ENCODE measurements around the gene TDP2.
"Not testable (repeated sequence)": the region's sequence is repeated elsewhere in the genome, so short reads cannot be mapped to it uniquely, and the experiment has no call there.

TDP2 gene

GRCh38 chr6:24678792-24679352 is 12.2 kb upstream of the TDP2 start:
- DNase-seq (ENCODE audit: low read depth) = not testable (repeated sequence)

- DNase-seq (ENCODE audit: low read depth) = no peak
Observed at GRCh38 chr6:24673625-24674024, 6.9 kb upstream of the TDP2 start.

GRCh38 chr6:24672620-24673182 is 6.0 kb upstream of the TDP2 start:
- DNase-seq (ENCODE audit: low read depth) = no peak

GRCh38 chr6:24671077-24671476 is 4.4 kb upstream of the TDP2 start:
- not testable (repeated sequence) for DNase-seq (ENCODE audit: low read depth)

- DNase-seq (ENCODE audit: low read depth) = not testable (repeated sequence)
Observed at GRCh38 chr6:24670492-24670891, 3.8 kb upstream of the TDP2 start.

GRCh38 chr6:24668997-24669361 is 2.3 kb upstream of the TDP2 start:
- DNase-seq (ENCODE audit: low read depth) = no peak

- not testable (repeated sequence) for DNase-seq (ENCODE audit: low read depth)
Observed at GRCh38 chr6:24668066-24668996, 1.6 kb upstream of the TDP2 start.

GRCh38 chr6:24667378-24667803 is 692 bp upstream of the TDP2 start:
- DNase-seq (ENCODE audit: low read depth) = no peak

- peak; percentile 28 for DNase-seq (ENCODE audit: low read depth)
Observed at GRCh38 chr6:24666097-24666640, 530 bp downstream of the TDP2 start.

- DNase-seq (ENCODE audit: low read depth) = no peak
Observed at GRCh38 chr6:24664046-24664987, 2.4 kb downstream of the TDP2 start.

- no peak for DNase-seq (ENCODE audit: low read depth)
Observed at GRCh38 chr6:24663189-24663588, 3.5 kb downstream of the TDP2 start.

- no peak for DNase-seq (ENCODE audit: low read depth)
Observed at GRCh38 chr6:24662236-24662635, 4.5 kb downstream of the TDP2 start.

GRCh38 chr6:24661759-24662158 is 4.9 kb downstream of the TDP2 start:
- not testable (repeated sequence) for DNase-seq (ENCODE audit: low read depth)

GRCh38 chr6:24660105-24660504 is 6.6 kb downstream of the TDP2 start:
- DNase-seq (ENCODE audit: low read depth) = no peak

- no peak for DNase-seq (ENCODE audit: low read depth)
Observed at GRCh38 chr6:24659561-24659960, 7.1 kb downstream of the TDP2 start.

GRCh38 chr6:24658573-24659560 is 7.8 kb downstream of the TDP2 start:
- DNase-seq (ENCODE audit: low read depth) = no peak

GRCh38 chr6:24655215-24655614 is 11.5 kb downstream of the TDP2 start:
- DNase-seq (ENCODE audit: low read depth) = no peak

GRCh38 chr6:24650365-24650764 is 16.3 kb downstream of the TDP2 start:
- DNase-seq (ENCODE audit: low read depth) = no peak

GRCh38 chr6:24649691-24650090 is 17.0 kb downstream of the TDP2 start:
- no peak for DNase-seq (ENCODE audit: low read depth)

GRCh38 chr6:24648276-24648675 is 18.4 kb downstream of the TDP2 start:
- no peak for DNase-seq (ENCODE audit: low read depth)

GRCh38 chr6:24646771-24647170 is 19.9 kb downstream of the TDP2 start:
- DNase-seq (ENCODE audit: low read depth) = no peak
